Cardiac muscle cell (in vitro differentiated cells and primary cell): ENCODE results near the gene SLAMF6. TPM values are rescaled to one million over a fixed set of nuclear protein-coding genes. Genes with fewer than 3 reads are reported as not detected.

Experiments used
- DNase-seq, 2 donors: peaks; one replicate each; pipeline versions ENCODE4 v3.0.0 to v3.0.0-alpha.2; 2010 to 2017; ENCODE audit warnings: low read depth in 1 of 2, low spot score in 1 of 2
- H3K27ac ChIP-seq: fragments of 200-600 bp; sonication (generic); 2 replicates; pipeline ENCODE4 v1.5.1; 2016
- H3K27me3 ChIP-seq: fragments of 200-600 bp; sonication (generic); 2 replicates; pipeline ENCODE4 v1.6.0; 2016; ENCODE audit warnings: control low read depth
- H3K36me3 ChIP-seq: fragments of 200-600 bp; sonication (generic); 2 replicates; pipeline ENCODE4 v1.5.1; 2016; ENCODE audit warnings: control low read depth
- H3K4me1 ChIP-seq: fragments of 200-600 bp; sonication (generic); 2 replicates; pipeline ENCODE4 v1.8.1; 2017; ENCODE audit warnings: low read depth, mild to moderate bottlenecking, mixed run types
- H3K4me3 ChIP-seq: fragments of 200-600 bp; sonication (generic); 2 replicates; pipeline ENCODE4 v1.5.1; 2016; ENCODE audit warnings: mild to moderate bottlenecking
- H3K9me3 ChIP-seq: fragments of 200-600 bp; sonication (generic); 2 replicates; pipeline ENCODE4 v1.5.1; 2017; ENCODE audit warnings: low read depth, mild to moderate bottlenecking, control low read depth
- polyA plus RNA-seq: library from polyadenylated mRNA; unstranded; fragments of >200 nt; fragmentation: Nextera tagmentation; extraction: Ambion mirVana; gene quantifications from 2 replicates; pipeline ENCODE4 v1.2.1, GENCODE V29; 2016
- total RNA-seq: library from RNA; depleted of rRNA; stranded (reverse); fragments of >200 nt; gene quantifications from 2 replicates; pipeline ENCODE4 v1.2.3, GENCODE V29; 2016
- TF ChIP-seq, protein P1 (sequence below): IDR thresholded peaks from 2 replicates; pipeline ENCODE4 v1.5.1; 2012; ENCODE audit warnings: low read depth, mild to moderate bottlenecking, low read length

The SLAMF6 gene
- total and polyA plus RNA-seq, 2 experiments from 2014 or later: not detected

DNA sequence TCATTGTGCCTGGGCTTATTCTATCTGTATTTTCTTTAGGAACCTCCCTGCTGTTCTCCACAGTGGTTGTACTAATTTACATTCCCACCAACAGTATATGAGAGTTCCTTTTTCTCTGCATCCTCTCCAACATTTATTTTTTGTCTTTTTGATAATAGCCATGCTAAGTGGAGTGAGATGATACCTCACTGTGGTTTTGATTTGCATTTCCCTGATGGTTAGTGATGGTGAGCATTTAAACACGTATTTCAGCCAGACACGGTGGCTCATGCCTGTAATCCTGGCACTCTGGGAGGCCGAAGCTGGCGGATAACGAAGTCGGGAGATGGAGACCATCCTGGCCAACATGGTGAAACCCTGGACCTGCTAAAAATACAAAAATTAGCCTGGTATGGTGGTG, 57.9 kb downstream of the SLAMF6 start:
- no peak for DNase-seq
- TF ChIP-seq, protein P1, sequence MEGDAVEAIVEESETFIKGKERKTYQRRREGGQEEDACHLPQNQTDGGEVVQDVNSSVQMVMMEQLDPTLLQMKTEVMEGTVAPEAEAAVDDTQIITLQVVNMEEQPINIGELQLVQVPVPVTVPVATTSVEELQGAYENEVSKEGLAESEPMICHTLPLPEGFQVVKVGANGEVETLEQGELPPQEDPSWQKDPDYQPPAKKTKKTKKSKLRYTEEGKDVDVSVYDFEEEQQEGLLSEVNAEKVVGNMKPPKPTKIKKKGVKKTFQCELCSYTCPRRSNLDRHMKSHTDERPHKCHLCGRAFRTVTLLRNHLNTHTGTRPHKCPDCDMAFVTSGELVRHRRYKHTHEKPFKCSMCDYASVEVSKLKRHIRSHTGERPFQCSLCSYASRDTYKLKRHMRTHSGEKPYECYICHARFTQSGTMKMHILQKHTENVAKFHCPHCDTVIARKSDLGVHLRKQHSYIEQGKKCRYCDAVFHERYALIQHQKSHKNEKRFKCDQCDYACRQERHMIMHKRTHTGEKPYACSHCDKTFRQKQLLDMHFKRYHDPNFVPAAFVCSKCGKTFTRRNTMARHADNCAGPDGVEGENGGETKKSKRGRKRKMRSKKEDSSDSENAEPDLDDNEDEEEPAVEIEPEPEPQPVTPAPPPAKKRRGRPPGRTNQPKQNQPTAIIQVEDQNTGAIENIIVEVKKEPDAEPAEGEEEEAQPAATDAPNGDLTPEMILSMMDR: no peak
- peaks cover 3% of the 10 kb centered on the region for H3K4me1 ChIP-seq
- H3K27ac ChIP-seq: no peak overlapping the region
- peaks cover 11% of the 10 kb centered on the region for H3K27me3 ChIP-seq
- no peaks in the 10 kb centered on the region for H3K36me3 ChIP-seq
- no peaks in the 10 kb centered on the region for H3K9me3 ChIP-seq
- H3K4me3 ChIP-seq: no peak overlapping the region

DNA sequence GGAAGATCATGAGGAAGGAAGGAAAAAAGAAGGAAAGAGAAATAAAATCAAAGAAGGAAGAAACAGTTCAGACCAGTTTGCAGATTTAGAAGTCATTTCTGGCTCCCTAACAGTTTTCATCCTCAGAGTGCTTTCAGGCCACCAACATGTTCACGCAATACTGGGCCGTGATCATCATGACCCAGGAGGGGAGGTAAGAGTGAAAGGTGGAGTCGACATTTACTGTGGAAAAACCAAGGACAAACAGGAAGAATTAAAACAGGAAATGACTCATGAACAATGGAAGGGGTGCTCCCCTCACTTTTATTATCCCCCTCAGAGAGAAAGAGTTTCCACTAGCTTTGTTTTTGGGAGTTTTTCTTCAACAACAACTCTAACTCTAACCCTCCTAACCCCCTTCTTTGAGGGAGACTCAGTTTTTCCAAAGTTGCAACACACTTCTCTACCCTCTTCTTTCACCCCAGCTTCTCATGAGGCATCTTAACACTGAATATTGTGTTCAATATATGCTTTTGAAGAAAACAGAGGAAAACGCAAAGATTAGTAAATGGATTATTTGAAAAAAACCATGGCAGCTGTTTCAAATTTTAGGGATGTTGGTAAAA, 62.3 kb downstream of the SLAMF6 start:
- Histone ChIP-seq H3K27ac (no peak overlapping the region), H3K27me3 (peaks cover 16% of the 10 kb centered on the region), H3K4me1 (peaks cover 3% of the 10 kb centered on the region), H3K9me3 (no peaks in the 10 kb centered on the region), H3K36me3 (no peaks in the 10 kb centered on the region), H3K4me3 (no peak overlapping the region)
- DNase-seq: no peak
- TF ChIP-seq, protein P1: no peak

DNA sequence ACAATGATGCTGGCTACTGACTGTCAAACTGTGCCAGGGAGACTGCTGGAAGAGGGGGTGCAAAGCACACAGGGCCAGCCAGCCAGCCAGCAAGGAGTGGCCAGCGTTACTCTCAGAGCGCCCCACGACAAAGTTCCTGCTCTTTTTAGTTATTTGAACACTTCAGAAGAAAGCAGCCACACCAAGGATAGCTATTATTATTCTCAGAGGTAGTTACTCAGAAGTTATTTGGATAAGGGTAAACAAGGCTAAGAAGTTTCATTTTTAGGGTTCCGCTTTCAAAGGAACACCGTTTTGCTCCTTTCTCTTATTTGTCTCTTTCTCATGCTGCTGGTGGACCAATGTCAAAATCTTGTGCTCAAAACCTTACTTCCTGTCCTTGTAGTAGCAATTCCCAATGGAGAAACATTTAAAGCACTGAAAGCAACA, 62.8 kb downstream of the SLAMF6 start:
- no peaks in the 10 kb centered on the region for H3K36me3 ChIP-seq
- H3K27ac ChIP-seq: no peak overlapping the region
- H3K27me3 ChIP-seq: peaks cover 16% of the 10 kb centered on the region
- no peak for DNase-seq
- H3K9me3 ChIP-seq: no peaks in the 10 kb centered on the region
- TF ChIP-seq, protein P1: no peak
- H3K4me1 ChIP-seq: peaks cover 3% of the 10 kb centered on the region
- H3K4me3 ChIP-seq: no peak overlapping the region

DNA sequence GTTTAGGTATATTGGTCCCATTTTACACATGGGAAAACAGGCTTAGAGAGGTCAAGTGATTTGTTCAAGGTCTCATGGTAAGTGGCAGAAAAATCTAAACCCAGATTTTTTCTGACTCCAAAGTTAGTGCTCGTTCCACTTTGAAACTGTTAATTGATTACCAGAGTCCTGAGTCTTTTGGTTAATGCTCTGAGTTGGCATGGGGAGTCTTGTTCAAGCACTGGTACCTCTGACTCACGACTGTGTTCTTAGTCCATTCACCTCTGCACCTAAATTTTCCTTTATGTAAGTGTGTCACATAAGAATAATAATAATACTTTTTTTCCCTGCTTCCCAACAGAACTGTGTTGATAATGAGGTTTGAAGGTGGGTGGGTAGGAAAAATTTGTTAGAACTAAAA, 63.4 kb downstream of the SLAMF6 start:
- TF ChIP-seq, protein P1: no peak
- Histone ChIP-seq H3K36me3 (no peaks in the 10 kb centered on the region), H3K4me1 (peaks cover 3% of the 10 kb centered on the region), H3K27me3 (peaks cover 16% of the 10 kb centered on the region), H3K9me3 (no peaks in the 10 kb centered on the region), H3K27ac (no peak overlapping the region), H3K4me3 (no peak overlapping the region)
- no peak for DNase-seq

DNA sequence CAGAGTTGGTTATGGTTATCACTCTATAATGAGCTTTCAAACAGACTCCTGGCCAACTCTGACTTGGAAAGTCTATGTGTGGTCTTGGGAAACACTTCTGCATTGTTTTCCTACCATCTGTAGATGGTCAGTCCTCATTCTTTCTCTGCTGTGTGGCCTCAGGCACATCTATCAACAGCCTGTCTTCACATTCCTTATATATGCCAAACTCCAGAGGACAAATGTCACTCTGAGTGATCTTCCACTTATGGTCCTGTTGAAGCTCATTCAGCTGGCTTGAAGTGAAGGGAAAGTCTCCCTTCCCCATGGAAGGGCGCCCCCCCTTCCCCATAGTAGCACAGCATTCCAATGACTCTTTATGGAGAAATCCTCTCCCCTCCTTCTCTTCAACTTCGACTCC, 64.0 kb downstream of the SLAMF6 start:
- peak in 1 of 2 donors; percentile 72 for DNase-seq

More for the DNA sequence above, 64.0 kb downstream of the SLAMF6 start:
- H3K9me3 ChIP-seq: no peaks in the 10 kb centered on the region
- H3K36me3 ChIP-seq: no peaks in the 10 kb centered on the region
- TF ChIP-seq, protein P1: no peak
- H3K4me3 ChIP-seq: no peak overlapping the region
- peaks cover 3% of the 10 kb centered on the region for H3K4me1 ChIP-seq
- H3K27ac ChIP-seq: peak overlapping the region; percentile 32
- H3K27me3 ChIP-seq: peaks cover 23% of the 10 kb centered on the region
